Endothelial cell of umbilical vein (primary cell): ENCODE measurements around the gene POLR3B. TPM values are rescaled to one million over a fixed set of nuclear protein-coding genes. Genes with fewer than 3 reads are reported as not detected.

Experiments used
- BruUV-seq: library from RNA; stranded (reverse); fragments of 400-500 nt; replicated peaks from 2 replicates; lab custom pipeline; 2021; lab: Mats Ljungman, UMichigan
- CTCF ChIA-PET: fragments of 300-600, 350-600 bp; sonication (Branson Sonifier 250); formaldehyde crosslinking; loops from one replicate; lab custom pipeline; 2021; ENCODE audit warnings: antibody characterized with exemption, inconsistent platforms; lab: Charles Lee
- POLR2A ChIA-PET: fragments of 300-600, 350-600 bp; sonication (Branson Sonifier 250); formaldehyde crosslinking; loops from one replicate; lab custom pipeline; 2021; ENCODE audit warnings: antibody characterized with exemption, inconsistent platforms; lab: Charles Lee
- DNase-seq: peaks from one replicate; pipeline ENCODE4 v3.0.0-alpha.2; 2011; ENCODE audit warnings: low read depth, low spot score
- FAIRE-seq: peaks from 2 replicates; lab custom pipeline; 2011; peaks lifted over from hg19 to GRCh38; lab: Jason Lieb, UNC
- H2AFZ ChIP-seq: 2 replicates; pipeline ENCODE4 v1.6.0; 2012; ENCODE audit warnings: low read depth, low read length, control low read depth, inconsistent platforms
- H3K27ac ChIP-seq: 2 replicates; pipeline ENCODE4 v1.5.1; 2011; ENCODE audit warnings: low read depth, mild to moderate bottlenecking, control low read depth, low read length, moderate library complexity; ENCODE audit not compliant: insufficient read depth
- H3K27me3 ChIP-seq, 2 experiments: 2 replicates each; pipeline versions ENCODE4 v1.6.0 to v1.6.1; 2011; ENCODE audit warnings: low read length in 2 of 2, mixed read lengths in 1 of 2; ENCODE audit not compliant: control insufficient read depth in 2 of 2, insufficient read depth in 2 of 2
- H3K36me3 ChIP-seq, 2 experiments: 2 replicates in 1 of 2; 3 replicates in 1 of 2; pipeline ENCODE4 v1.5.1; 2011; ENCODE audit warnings: low read length in 2 of 2, mild to moderate bottlenecking in 1 of 2, moderate library complexity in 1 of 2; ENCODE audit not compliant: control insufficient read depth in 2 of 2, insufficient read depth in 2 of 2; ENCODE audit errors: extremely low read depth in 1 of 2
- H3K4me1 ChIP-seq: 3 replicates; pipeline ENCODE4 v1.5.1; 2011; ENCODE audit warnings: mild to moderate bottlenecking, low read length; ENCODE audit not compliant: control insufficient read depth, insufficient read depth; ENCODE audit errors: extremely low read depth
- H3K4me2 ChIP-seq: 2 replicates; pipeline ENCODE4 v1.6.1; 2011; ENCODE audit warnings: low read length, control low read depth, mixed read lengths; ENCODE audit not compliant: insufficient read depth
- H3K4me3 ChIP-seq, 3 experiments: fragments of 200-600 bp in 1 of 3; sonication (generic), shearing (Covaris generic) in 1 of 3; replicated peaks in 1 of 3; 2 replicates each; pipeline ENCODE4 v1.5.1; 2011 to 2016; ENCODE audit warnings: control low read depth in 3 of 3, low read length in 3 of 3, mild to moderate bottlenecking in 2 of 3, inconsistent platforms in 1 of 3, low read depth in 1 of 3, moderate library complexity in 1 of 3; ENCODE audit not compliant: insufficient read depth in 1 of 3
- H3K79me2 ChIP-seq: 2 replicates; pipeline ENCODE4 v1.6.0; 2012; ENCODE audit warnings: low read length, inconsistent platforms; ENCODE audit not compliant: control insufficient read depth, insufficient read depth
- H3K9ac ChIP-seq: replicated peaks from 2 replicates; pipeline ENCODE3; 2011; ENCODE audit warnings: low read length, control low read depth; ENCODE audit not compliant: insufficient read depth; ENCODE audit errors: extremely low read depth
- H3K9me1 ChIP-seq: replicated peaks from 3 replicates; pipeline ENCODE4 v1.6.0; 2011; ENCODE audit warnings: mild to moderate bottlenecking, low read length; ENCODE audit not compliant: control insufficient read depth, insufficient read depth; ENCODE audit errors: extremely low read depth
- H3K9me3 ChIP-seq: replicated peaks from 2 replicates; pipeline ENCODE4 v1.5.1; 2012; ENCODE audit warnings: low read length, inconsistent platforms; ENCODE audit not compliant: control insufficient read depth, insufficient read depth
- H4K20me1 ChIP-seq: replicated peaks from 2 replicates; pipeline ENCODE3; 2011; ENCODE audit warnings: mild to moderate bottlenecking, low read length; ENCODE audit not compliant: control insufficient read depth, insufficient read depth; ENCODE audit errors: extremely low read depth
- EZH2 ChIP-seq: IDR thresholded peaks from 2 replicates; pipeline ENCODE4 v1.6.1; 2012; ENCODE audit warnings: borderline replicate concordance, low read depth, mild to moderate bottlenecking, moderate library complexity, low read length, inconsistent platforms; ENCODE audit not compliant: severe bottlenecking
- FOS ChIP-seq: IDR thresholded peaks from 2 replicates; pipeline ENCODE4 v1.6.1; 2011; ENCODE audit warnings: mild to moderate bottlenecking, low read length, moderate library complexity, borderline replicate concordance; ENCODE audit not compliant: insufficient read depth
- GATA2 ChIP-seq: IDR thresholded peaks from 2 replicates; pipeline ENCODE4 v1.7.0; 2011; ENCODE audit warnings: low read depth, mild to moderate bottlenecking, moderate library complexity, mixed read lengths, low read length; ENCODE audit not compliant: insufficient read length, insufficient read depth
- JUN ChIP-seq: IDR thresholded peaks from 2 replicates; pipeline ENCODE4 v1.6.1; 2011; ENCODE audit warnings: borderline replicate concordance, low read depth; ENCODE audit not compliant: insufficient read length, insufficient read depth
- MYC ChIP-seq: IDR thresholded peaks from one replicate; pipeline ENCODE4 v1.6.1; 2011; ENCODE audit warnings: mild to moderate bottlenecking, low read depth, low read length
- POLR2A ChIP-seq: IDR thresholded peaks from 2 replicates; pipeline ENCODE4 v1.6.1; 2012; ENCODE audit warnings: low read depth, mild to moderate bottlenecking, control low read depth, low read length
- POLR2AphosphoS5 ChIP-seq: IDR thresholded peaks from 2 replicates; pipeline ENCODE4 v1.6.1; 2012; ENCODE audit warnings: low read depth, mild to moderate bottlenecking, control low read depth, low read length, moderate library complexity; ENCODE audit not compliant: insufficient read depth
- dilution Hi-C: fragments of 300-500 bp; cut with MboI; formaldehyde crosslinking; loops from one replicate; pipeline ENCODE4 v1.15.0; 2019; ENCODE audit warnings: low sequenced_read_pairs; ENCODE audit not compliant: extremely low pct_ligation_motif_present
- intact Hi-C: fragments of 100-400 bp; cut with micrococcal nuclease; formaldehyde crosslinking; loops from one replicate; pipeline ENCODE4 v1.10.0; 2022
- polyA plus RNA-seq, 4 experiments: library from polyadenylated mRNA; depleted of rRNA in 3 of 4; stranded (reverse) in 3 of 4; unstranded in 1 of 4; fragments of >200 nt; gene quantifications; 2 replicates each; pipeline versions ENCODE4 v1.2.1 to v1.2.3, GENCODE V29; 2011 to 2012; ENCODE audit warnings: missing spikeins in 1 of 4
- total RNA-seq: library from RNA; stranded (reverse); gene quantifications from 2 replicates; pipeline ENCODE4 v1.2.3, GENCODE V29; 2021
- TF ChIP-seq, protein P1 (sequence below), 2 donors: IDR thresholded peaks; 1 replicate in 1 of 2; 2 replicates in 1 of 2; pipeline ENCODE4 v1.5.1; 2011; ENCODE audit warnings: low read length in 2 of 2, mild to moderate bottlenecking in 2 of 2, moderate library complexity in 2 of 2, control low read depth in 1 of 2, inconsistent platforms in 1 of 2, low read depth in 1 of 2; ENCODE audit not compliant: insufficient read depth in 1 of 2; ENCODE audit errors: extremely low read depth in 1 of 2
- TF ChIP-seq, protein P2 (sequence below): IDR thresholded peaks from 2 replicates; pipeline ENCODE4 v1.6.1; 2011; ENCODE audit not compliant: insufficient read depth, insufficient read length

The POLR3B gene
- total and polyA plus RNA-seq, 2 donors (not counting 3 experiments of a cell fraction or from before 2014, with no cell fraction given) = 6.0 to 12.3 TPM

GRCh38 chr12:106519607-106520021 lies 162.1 kb downstream of the POLR3B start:
- Histone ChIP-seq H3K36me3 (no peaks in the 10 kb centered on the region), H3K9me1 (no peaks in the 10 kb centered on the region), H2AFZ (no peak overlapping the region), H3K27ac (no peak overlapping the region), H3K4me3 (no peak overlapping the region), H3K27me3 (no peaks in the 10 kb centered on the region), H3K4me1 (no peaks in the 10 kb centered on the region), H3K4me2 (no peak overlapping the region), H3K9me3 (no peaks in the 10 kb centered on the region), H4K20me1 (no peaks in the 10 kb centered on the region), H3K9ac (no peak overlapping the region), H3K79me2 (no peaks in the 10 kb centered on the region)
- dilution Hi-C loops (no loop called here), intact Hi-C loops (no loop called here)
- TF ChIP-seq EZH2 (no peak), JUN (no peak), MYC (no peak)
- CTCF ChIA-PET = no interaction called here
- BruUV-seq = no TSS peak
- FAIRE-seq (no peak), DNase-seq (no peak)
- POLR2A ChIA-PET = no interaction called here

DNA sequence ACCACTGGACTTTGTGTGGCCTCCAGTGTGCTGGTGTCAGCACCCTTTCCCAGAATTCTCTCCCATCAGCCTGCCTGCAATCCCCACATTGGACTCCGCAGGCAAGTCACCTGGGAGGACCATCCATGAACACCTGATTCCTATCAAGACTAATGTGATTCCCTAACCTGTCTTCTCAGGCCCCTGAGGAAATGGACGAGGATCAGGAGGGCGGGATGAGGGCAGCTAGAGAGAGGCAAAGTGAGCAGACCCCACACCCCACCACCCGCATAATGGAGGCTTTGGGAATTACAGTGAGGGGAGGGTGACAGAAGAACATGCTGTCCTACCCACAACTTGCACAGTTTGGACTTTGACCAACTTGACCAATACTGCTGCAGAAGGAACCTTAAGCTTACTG lies 164.4 kb downstream of the POLR3B start:
- no peak overlapping the region for H3K4me2 ChIP-seq
- H3K4me1 ChIP-seq = peaks cover under 1% of the 10 kb centered on the region
- POLR2A ChIA-PET = no interaction called here
- H3K27me3 ChIP-seq = no peaks in the 10 kb centered on the region
- no peaks in the 10 kb centered on the region for H3K9me3 ChIP-seq
- dilution Hi-C loops = no loop called here
- no peaks in the 10 kb centered on the region for H4K20me1 ChIP-seq
- H3K9ac ChIP-seq = no peak overlapping the region
- DNase-seq (no peak), FAIRE-seq (no peak)
- BruUV-seq = no TSS peak
- TF ChIP-seq, protein P1, sequence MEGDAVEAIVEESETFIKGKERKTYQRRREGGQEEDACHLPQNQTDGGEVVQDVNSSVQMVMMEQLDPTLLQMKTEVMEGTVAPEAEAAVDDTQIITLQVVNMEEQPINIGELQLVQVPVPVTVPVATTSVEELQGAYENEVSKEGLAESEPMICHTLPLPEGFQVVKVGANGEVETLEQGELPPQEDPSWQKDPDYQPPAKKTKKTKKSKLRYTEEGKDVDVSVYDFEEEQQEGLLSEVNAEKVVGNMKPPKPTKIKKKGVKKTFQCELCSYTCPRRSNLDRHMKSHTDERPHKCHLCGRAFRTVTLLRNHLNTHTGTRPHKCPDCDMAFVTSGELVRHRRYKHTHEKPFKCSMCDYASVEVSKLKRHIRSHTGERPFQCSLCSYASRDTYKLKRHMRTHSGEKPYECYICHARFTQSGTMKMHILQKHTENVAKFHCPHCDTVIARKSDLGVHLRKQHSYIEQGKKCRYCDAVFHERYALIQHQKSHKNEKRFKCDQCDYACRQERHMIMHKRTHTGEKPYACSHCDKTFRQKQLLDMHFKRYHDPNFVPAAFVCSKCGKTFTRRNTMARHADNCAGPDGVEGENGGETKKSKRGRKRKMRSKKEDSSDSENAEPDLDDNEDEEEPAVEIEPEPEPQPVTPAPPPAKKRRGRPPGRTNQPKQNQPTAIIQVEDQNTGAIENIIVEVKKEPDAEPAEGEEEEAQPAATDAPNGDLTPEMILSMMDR (IDR thresholded peaks at IDR 0.05; ENCODE audit: extremely low read depth in 1 of 2, insufficient read depth in 1 of 2, low read depth in 1 of 2, low read length in 2 of 2) = no peak
- TF ChIP-seq MYC = no peak
- TF ChIP-seq EZH2 = no peak
- TF ChIP-seq, protein P2, sequence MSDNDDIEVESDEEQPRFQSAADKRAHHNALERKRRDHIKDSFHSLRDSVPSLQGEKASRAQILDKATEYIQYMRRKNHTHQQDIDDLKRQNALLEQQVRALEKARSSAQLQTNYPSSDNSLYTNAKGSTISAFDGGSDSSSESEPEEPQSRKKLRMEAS = no peak
- TF ChIP-seq FOS = no peak
- TF ChIP-seq GATA2 = no peak
- no peak for TF ChIP-seq JUN
- TF ChIP-seq POLR2AphosphoS5 = no peak
- TF ChIP-seq POLR2A = no peak
- no peak overlapping the region for H3K27ac ChIP-seq
- no peak overlapping the region for H3K4me3 ChIP-seq
- no peaks in the 10 kb centered on the region for H3K36me3 ChIP-seq
- CTCF ChIA-PET = no interaction called here
- intact Hi-C loops = no loop called here
- no peaks in the 10 kb centered on the region for H3K79me2 ChIP-seq
- H3K9me1 ChIP-seq = no peaks in the 10 kb centered on the region
- H2AFZ ChIP-seq = no peak overlapping the region
